NCI-H524 treated with DMSO at 0.1 percent for 48 hours (cell line): Measurements from ENCODE around the gene ADIPOR2.
A peak's percentile ranks its signal among the peaks of the same experiment; 100 is the strongest.

Experiments
- DNase-seq: peaks from one replicate; lab custom pipeline; 2025; lab: John Stamatoyannopoulos, UW

ADIPOR2 gene

GRCh38 chr12:1799051-1799881, 108.4 kb downstream of the ADIPOR2 start:
- no peak for DNase-seq

DNA sequence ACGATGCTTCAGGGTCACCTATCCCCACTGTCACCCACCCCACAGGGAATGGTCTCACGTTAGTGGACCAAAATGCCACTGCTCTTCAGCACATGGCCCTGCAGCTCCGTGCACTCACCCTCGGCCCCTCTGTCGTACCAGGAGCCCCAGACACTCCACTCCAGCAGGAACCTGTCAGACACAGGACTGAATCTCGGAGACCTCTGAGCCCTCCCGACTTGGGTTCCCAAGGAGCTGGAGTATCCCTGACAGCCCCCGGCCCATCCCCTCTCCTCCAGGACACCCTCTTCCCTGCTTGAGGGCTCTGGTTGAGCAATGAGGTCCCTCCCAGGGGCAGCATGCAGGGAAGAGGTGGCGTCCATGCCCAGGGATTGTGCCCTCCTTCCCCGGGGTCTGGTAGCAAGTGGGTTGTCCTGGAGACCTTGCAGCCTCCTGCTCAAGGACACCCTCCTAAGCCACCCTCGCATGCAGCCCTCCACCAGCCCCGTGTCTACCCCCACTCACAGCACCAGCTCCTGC, 109.1 kb downstream of the ADIPOR2 start:
- no peak for DNase-seq

DNA sequence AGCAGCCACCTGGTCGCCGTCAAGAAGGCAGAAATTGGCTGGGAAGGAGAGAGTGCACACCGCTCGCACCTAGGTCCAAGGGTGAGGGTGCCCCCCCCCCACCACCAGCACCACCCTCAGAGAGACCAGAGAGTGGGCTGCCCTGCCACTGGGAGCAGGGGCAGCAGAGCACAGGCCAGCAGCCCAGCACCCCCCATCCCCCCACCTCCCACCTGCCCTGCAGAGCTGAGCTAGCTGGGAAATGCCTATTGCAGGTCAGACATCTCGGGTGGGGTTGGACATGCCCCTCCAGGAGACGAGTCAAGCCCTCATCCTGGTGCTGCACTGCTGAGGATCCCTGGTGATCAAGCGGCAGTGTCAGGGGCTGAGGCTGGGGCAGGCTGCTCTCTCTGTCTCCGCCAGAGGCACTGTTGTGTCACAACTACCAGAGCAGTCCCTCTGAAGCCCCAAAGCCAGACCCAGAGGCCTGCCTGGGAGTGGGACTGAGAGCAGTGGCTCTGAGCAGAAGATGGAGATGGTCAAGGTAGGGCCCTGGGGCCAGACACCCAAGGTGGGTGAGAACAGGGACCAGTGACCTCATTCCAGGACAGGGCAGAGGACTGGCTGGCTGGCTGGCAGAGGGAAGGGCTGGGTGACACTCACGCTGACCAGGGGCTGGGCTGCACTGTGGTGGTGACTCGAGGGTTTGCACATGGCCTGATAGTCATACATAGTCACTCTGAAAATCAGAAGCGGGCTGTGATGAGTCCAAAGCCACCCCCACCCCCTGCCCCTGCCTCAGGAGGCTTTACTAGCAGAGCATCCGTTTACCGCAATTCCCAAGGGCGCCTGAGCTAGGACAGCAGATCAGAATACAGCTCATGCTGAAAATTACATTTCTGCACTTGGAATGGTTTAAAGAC, 109.8 kb downstream of the ADIPOR2 start:
- DNase-seq: no peak

DNA sequence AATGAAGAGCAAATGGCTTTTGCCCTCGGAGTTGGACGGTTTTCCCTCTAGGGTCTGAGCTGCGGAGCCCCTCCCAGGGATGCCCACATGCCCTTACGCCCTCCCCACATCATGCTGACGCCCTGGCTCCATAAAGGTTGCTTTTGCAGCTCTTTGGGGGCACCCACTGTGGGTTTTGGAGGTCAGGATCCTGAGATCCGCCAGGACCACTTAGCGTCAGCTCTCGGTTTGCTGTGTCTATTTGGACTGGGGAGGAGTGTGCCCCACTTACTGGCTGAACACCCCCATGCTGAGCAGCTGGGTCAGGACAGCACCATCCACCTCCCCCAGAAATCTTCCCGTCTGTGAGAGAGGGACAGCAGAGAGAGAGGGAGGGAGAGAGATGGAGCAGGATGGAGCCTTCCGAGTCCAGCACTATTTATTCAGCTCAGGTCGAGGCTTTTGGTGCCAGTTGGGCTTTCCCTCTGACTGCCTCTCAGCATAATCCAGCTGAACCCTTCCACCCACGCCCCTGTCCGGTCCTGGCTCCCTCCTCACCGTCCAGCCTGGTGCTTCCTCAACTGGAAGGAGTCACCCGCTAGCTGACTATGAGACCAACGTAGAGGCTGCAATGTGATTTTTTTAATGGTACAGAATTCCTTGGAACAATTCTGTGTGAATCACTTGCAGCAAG, 110.6 kb downstream of the ADIPOR2 start:
- DNase-seq: no peak

DNA sequence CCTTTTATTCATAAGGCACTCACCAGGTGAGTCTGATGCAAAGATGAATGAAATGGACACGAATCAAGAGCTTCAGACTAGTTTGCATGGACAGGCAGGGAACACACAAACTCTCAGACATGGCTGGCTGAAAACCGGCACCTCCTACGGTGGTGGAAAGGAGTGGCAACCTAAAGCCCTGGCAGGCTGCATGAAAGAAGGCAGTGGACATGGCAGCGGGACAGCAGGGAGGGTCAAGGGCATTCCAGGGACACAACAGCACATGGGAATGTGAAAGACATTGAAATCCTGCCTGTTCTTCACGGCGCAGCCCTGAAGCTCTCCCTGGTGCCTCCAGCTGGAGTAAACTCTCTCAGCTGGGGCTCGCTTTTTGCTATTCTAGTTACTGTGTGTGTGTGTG, 112.9 kb downstream of the ADIPOR2 start:
- no peak for DNase-seq

DNA sequence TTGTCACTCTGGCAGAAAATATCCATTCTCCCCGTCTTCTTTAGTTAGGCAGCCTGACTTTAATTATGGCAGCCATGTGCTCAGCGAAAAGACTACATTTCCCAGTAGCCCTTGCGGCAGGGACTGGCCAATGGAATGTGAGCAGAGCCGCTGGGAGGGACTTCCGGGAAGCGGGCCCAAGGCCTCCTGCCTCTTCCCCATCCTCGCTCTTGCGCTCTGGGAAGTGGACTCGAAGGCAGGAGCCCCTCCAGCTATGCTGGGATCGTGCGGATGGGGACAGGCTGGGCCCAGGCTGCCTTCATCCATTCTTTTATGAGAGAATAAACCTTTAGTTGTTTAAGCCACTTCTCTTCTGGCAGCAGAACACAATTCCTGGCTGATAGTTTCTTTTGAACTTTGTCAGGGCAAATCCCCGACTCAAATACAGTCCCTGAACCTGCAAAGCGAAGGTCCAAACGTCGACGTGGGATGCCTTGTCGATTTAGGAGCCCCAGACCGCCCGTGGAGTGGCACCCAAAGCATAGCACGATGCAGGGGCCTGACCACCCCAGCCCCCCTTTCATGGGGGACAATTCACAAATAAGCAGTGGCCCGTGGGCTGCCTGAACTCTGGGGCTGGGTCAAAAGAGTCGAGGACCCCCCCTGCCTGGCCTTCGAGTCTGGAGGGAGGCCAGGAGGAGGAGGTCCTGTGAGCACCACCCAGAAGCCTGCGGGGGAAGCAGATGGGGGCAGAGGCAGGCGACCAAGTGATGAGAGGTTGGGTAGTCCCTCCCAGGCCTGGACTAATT, 113.9 kb downstream of the ADIPOR2 start:
- peak; percentile 26 for DNase-seq

DNA sequence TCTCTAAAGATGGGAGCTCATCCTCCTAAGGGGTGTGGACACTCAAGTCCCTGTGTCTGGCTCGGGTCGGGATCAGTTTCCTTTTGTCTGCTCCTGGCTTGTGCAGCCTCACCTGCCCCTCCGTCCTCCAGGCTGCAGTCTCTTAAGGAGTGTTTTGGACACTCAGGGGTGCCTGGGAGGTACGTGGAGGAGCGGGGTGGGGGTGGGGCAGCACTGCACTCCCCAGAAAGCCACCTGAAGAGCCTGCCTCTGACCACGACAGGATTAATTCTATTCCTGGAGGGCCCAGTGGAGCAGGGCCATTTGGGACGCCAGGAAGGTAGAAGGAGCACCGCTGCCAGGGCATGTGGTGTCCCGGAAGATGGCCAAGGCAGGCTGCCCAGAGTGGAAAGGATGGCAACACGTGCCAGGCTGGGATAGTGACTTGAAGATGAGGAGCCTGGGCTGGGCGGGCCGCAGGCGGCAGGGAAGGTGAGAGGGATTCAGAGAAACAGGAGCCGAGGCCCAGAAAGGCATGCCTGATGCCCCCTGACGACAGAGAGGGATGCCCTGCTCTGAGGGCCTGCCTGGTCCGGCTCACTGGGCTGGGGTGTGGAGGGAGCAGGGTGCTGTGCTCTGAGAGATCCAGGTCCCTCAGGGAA, 114.7 kb downstream of the ADIPOR2 start:
- no peak for DNase-seq

DNA sequence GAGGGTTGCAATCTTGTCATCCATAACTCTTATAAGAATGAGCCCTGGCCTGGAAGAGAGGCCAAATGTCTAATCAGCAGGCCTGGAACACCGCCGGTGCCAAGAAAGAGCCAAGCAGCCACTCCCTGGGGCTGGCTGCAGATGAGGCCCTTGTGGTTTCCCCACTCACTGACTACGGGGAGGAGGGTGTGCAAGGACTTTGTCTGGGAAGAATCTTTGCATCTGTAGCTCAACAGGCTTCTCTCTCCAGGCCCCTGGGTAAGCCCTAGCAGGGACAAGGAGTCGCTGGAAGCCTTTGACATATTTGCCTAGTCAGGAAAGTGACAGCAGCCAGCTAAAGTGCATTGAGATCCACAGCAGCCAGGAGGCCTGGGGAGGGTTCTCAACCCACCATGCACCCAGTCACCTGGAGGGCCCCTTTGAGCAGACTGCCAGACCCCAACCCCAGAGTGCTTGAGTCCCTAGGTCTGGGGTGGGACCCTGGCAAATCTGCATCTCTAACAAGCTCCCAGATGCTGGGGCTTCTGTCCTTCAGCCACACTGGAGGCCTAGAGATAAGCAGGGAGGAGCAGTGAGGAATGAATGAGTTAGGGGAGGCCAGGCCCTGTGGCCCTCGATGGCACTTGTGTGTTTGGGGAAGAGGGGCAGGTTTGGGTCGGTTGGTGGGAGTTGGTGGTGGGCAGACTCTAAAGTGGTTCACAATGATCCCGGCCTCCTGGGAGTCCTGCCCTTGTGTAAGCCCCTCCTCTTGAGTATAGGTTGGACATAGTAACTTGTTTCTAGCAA, 115.6 kb downstream of the ADIPOR2 start:
- no peak for DNase-seq

- DNase-seq: no peak
Measured at GRCh38 chr12:1807087-1807860, 116.4 kb downstream of the ADIPOR2 start.

DNA sequence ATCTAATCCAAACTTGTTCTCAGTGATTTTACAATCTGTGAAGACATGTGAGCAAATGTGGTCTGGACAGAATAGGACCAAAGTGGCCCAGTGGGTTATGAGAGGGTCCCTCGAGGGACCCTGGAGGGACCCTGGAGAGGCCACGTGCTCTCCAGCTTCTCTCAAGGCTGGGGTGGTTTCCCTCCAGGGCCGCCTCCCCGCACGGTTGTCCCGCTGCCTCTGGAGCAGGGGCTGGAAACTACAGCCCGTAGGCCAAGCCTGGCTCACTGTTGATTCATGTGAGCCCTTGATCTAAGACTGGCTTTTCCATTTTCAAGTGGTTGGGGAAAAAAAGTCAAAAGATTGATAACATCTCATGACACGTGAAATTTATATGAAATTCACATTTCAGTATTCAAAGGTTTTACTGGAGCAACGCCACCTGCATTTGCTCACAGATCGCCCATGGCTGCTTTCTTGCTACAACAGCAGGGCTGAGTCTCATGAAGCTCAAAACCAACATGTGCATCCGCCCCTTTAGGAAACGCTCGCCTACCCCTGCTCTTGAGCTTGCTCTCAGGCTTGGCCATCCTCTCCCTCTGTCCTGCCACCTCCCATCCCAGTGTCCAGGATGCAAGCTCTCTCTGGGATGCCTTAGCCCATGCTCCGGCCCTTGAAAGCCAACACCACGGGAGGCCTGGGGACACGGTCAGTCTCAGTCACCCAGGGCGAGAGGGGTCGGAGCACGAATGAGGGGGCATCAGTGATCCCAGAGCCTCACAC, 117.3 kb downstream of the ADIPOR2 start:
- no peak for DNase-seq

DNA sequence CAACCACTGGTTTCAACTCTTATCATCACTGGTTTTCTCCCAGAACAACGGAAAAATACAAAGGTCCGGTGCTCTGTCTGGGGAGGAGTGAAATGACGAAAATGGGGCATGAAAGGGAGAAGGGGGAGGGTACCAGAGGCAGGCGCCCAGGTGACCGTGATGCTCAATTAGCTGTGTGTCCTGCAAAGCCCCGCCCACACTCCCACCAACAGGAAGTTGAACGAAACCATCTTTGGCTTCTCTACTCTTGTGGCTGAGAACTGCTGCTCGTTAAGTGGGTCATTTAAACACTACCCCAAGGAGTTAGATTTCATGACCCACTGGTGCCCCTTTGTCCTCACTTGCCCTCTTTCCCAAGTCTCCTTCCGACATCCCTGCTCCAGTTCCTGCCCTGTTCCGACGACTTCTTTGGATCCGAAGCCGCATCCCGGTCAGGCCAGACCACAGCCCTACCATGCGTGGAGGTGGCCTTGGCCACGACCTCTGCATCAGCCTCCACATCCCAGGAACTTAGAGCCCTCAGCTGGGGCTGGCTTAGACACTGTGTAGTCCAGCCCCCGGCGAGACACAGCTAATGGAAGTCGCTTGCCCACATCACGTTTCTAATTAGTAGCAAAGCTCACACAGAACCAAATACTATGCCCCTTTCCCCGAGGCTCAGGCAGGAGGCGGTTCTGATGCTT, 118.1 kb downstream of the ADIPOR2 start:
- no peak for DNase-seq

DNA sequence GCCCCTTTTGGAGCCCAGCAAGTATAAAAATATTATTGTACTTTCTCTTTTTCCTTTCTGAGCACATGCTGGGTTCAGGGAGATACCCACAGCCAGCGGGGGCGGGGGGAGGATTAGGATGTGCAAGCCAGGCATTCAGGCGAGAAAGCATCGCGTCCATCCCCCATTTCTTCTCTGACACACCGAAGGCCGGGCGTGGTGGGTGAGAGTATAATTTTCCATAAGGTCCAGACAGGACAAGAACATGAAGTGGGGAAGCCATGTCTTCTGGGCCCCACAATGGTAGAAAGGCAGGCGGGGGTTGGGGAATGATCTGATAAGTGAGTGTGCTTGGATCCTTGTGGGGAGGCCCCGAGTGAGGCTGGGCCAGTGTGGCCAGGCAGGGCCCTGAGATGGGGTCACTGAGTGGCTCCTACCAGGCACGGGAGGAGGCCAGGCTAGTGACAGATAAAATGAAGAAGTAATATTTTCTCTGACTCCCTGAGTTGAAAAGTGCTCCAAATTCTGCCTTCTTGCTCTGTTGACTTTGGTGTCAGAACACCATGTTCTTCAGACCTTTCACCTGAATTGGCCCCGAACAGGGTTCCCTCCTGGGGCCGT, 118.8 kb downstream of the ADIPOR2 start:
- DNase-seq: no peak

DNA sequence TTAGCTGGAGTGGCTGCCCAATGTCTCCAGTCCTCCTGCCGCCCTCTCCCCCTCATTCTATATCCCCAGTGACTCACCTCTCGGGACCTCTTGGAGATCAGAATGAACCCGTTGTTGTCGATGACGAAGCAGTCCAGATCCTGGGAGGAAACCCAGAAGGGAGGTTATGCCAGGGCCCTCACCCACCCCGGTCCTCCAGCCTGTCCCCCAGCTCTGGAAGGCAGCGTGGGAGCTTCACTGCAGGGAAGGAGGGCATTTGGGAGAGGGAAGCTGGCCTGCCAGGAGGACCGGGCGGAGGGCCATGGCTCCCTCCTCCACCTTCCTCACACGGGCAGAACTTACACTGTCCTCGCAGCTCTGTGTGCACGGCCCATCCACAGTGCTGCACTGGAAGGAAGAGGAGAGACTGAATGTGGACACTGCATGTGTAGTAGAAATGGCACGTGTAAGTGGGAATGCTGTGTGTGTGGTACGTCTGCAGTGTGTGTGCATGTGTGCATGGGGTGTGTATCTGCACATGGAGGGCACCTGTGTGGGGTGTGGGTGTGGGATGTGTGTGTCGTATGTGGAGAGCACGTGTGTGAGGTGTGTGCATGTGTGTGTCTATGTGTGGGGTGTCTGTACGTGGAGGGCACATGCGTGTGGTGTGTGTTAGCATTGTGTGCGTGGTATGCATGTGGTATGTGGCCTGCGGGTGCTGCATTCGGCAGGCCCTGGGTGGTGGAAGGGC, 119.5 kb downstream of the ADIPOR2 start:
- DNase-seq: no peak

GRCh38 chr12:1810931-1811280, 120.0 kb downstream of the ADIPOR2 start:
- DNase-seq: no peak

DNA sequence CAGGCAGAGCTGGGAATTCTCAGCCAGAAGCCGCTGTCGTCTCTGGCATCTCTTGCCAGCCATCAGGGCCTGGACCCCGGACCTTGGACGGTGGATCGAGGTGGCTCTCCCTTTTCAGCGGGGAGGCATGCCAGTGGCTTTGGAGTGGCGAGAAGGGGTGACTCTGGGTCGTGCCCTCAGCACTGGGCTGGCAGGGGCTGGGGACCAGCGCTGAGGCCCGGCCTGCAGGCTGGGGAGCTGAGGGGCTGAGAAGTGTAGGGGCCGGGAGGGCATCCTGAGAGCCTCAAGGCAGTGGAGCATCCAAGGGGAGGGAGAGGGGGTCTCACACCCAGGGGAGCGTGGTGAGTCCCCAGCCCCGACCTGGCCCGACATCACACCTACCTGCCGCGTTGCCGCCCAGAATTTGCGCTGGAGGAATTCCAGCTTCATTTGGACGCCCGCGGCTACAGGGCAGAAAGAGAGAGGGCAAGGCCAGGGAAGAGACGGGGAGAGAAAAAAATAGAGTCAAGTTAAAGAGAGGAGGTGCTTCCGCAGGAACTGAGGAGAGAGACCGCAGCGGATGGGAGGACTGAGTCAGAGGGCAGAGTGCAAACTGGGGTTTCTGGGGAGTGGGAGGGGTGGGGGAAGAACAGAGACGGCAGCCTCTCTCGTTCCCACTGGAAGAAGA, 120.5 kb downstream of the ADIPOR2 start:
- DNase-seq: no peak

- no peak for DNase-seq
Measured at GRCh38 chr12:1811948-1812291, 121.0 kb downstream of the ADIPOR2 start.
